ENCODE results near the gene KLF7.

DNA sequence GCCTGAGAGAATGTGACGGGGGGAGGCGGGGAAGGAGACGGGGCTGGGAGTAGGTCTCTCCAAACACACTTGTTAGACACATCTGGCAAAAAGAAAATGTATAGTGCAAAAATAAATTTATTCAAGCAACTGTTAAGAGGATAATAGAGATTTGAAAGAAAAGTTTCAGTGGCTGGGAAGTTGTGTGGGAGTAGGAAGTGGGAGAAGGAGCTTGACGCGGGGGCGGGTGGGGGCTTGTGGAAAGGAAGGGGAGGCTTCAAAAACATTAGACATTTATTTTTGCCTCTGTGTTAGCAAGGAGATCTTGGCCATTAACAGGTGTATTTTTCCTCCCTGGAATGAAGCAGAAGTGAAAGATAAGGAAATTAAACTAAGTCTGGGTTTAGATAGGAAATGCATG, 90.3 kb downstream of the KLF7 start:
- no peak for TF ChIP-seq PPARA (CRISPR knock-in tag; IDR thresholded peaks at IDR 0.05; ENCODE audit: borderline replicate concordance)
- TF ChIP-seq, protein P1, sequence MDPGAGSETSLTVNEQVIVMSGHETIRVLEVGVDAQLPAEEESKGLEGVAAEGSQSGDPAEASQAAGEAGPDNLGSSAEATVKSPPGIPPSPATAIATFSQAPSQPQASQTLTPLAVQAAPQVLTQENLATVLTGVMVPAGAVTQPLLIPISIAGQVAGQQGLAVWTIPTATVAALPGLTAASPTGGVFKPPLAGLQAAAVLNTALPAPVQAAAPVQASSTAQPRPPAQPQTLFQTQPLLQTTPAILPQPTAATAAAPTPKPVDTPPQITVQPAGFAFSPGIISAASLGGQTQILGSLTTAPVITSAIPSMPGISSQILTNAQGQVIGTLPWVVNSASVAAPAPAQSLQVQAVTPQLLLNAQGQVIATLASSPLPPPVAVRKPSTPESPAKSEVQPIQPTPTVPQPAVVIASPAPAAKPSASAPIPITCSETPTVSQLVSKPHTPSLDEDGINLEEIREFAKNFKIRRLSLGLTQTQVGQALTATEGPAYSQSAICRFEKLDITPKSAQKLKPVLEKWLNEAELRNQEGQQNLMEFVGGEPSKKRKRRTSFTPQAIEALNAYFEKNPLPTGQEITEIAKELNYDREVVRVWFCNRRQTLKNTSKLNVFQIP (CRISPR knock-in tag; IDR thresholded peaks at IDR 0.05; ENCODE audit: borderline replicate concordance, low read depth), result no peak
- TF ChIP-seq, protein P2, sequence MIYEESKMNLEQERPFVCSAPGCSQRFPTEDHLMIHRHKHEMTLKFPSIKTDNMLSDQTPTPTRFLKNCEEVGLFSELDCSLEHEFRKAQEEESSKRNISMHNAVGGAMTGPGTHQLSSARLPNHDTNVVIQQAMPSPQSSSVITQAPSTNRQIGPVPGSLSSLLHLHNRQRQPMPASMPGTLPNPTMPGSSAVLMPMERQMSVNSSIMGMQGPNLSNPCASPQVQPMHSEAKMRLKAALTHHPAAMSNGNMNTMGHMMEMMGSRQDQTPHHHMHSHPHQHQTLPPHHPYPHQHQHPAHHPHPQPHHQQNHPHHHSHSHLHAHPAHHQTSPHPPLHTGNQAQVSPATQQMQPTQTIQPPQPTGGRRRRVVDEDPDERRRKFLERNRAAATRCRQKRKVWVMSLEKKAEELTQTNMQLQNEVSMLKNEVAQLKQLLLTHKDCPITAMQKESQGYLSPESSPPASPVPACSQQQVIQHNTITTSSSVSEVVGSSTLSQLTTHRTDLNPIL (CRISPR knock-in tag; IDR thresholded peaks at IDR 0.05; ENCODE audit: low read depth), result no peak
- no peak for TF ChIP-seq ZC3H10 (CRISPR knock-in tag; IDR thresholded peaks at IDR 0.05)
- TF ChIP-seq ISL1 (CRISPR knock-in tag; IDR thresholded peaks at IDR 0.05), result no peak
- no peak for TF ChIP-seq RARB (CRISPR knock-in tag; IDR thresholded peaks at IDR 0.05)
- no peak for TF ChIP-seq BACH2 (CRISPR knock-in tag; IDR thresholded peaks at IDR 0.05; ENCODE audit: borderline replicate concordance)
- no peak for TF ChIP-seq ZNF70 (CRISPR knock-in tag; IDR thresholded peaks at IDR 0.05)
